Keratinocyte (primary cell): ENCODE data around the gene MACF1. TPM values are rescaled to one million over a fixed set of nuclear protein-coding genes. Genes with fewer than 3 reads are reported as not detected.

Source experiments
- DNase-seq: peaks from one replicate; pipeline ENCODE4 v3.0.0-alpha.2; 2011; ENCODE audit warnings: low read depth, missing footprints, low spot score
- FAIRE-seq: peaks from 2 replicates; lab custom pipeline; 2011; peaks lifted over from hg19 to GRCh38; lab: Jason Lieb, UNC
- H2AFZ ChIP-seq: 2 replicates; pipeline ENCODE4 v1.6.0; 2012; ENCODE audit warnings: low read length, control low read depth, inconsistent platforms; ENCODE audit not compliant: control insufficient read depth
- H3K27ac ChIP-seq: 2 replicates; pipeline ENCODE4 v1.5.1; 2011; ENCODE audit warnings: low read length; ENCODE audit not compliant: control insufficient read depth, insufficient read depth
- H3K27me3 ChIP-seq: 3 replicates; pipeline ENCODE4 v1.6.0; 2011; ENCODE audit warnings: low read length; ENCODE audit not compliant: control insufficient read depth, insufficient read depth; ENCODE audit errors: extremely low read depth
- H3K36me3 ChIP-seq, 2 experiments: 2 replicates in 1 of 2; 3 replicates in 1 of 2; pipeline ENCODE4 v1.5.1; 2011; ENCODE audit warnings: low read length in 2 of 2, mild to moderate bottlenecking in 1 of 2; ENCODE audit not compliant: control insufficient read depth in 2 of 2, insufficient read depth in 2 of 2; ENCODE audit errors: extremely low read depth in 1 of 2
- H3K4me1 ChIP-seq: 3 replicates; pipeline ENCODE4 v1.5.1; 2011; ENCODE audit warnings: low read length; ENCODE audit not compliant: control insufficient read depth, insufficient read depth; ENCODE audit errors: extremely low read depth
- H3K4me2 ChIP-seq: 3 replicates; pipeline ENCODE4 v1.6.0; 2011; ENCODE audit warnings: low read depth, low read length; ENCODE audit not compliant: control insufficient read depth, insufficient read depth; ENCODE audit errors: extremely low read depth
- H3K4me3 ChIP-seq, 3 experiments: fragments of 200-600 bp in 1 of 3; sonication (generic) in 1 of 3; 2 replicates in 2 of 3; 3 replicates in 1 of 3; pipeline ENCODE4 v1.5.1; 2011 to 2016; ENCODE audit warnings: low read length in 3 of 3, mild to moderate bottlenecking in 3 of 3, control low read depth in 2 of 3, inconsistent platforms in 1 of 3, low read depth in 1 of 3, mixed read lengths in 1 of 3, mixed run types in 1 of 3, moderate library complexity in 1 of 3; ENCODE audit not compliant: control insufficient read depth in 2 of 3, insufficient read depth in 2 of 3; ENCODE audit errors: extremely low read depth in 1 of 3
- H3K79me2 ChIP-seq: 2 replicates; pipeline ENCODE4 v1.6.0; 2012; ENCODE audit warnings: low read length; ENCODE audit not compliant: control insufficient read depth, insufficient read depth
- H3K9ac ChIP-seq: 3 replicates; pipeline ENCODE4 v1.6.0; 2011; ENCODE audit warnings: low read length; ENCODE audit not compliant: control insufficient read depth, insufficient read depth; ENCODE audit errors: extremely low read depth
- H3K9me1 ChIP-seq: 3 replicates; pipeline ENCODE4 v1.6.0; 2011; ENCODE audit warnings: low read length; ENCODE audit not compliant: control insufficient read depth, insufficient read depth; ENCODE audit errors: extremely low read depth
- H3K9me3 ChIP-seq: 2 replicates; pipeline ENCODE4 v1.5.1; 2012; ENCODE audit warnings: low read depth, low read length; ENCODE audit not compliant: control insufficient read depth
- H4K20me1 ChIP-seq: 3 replicates; pipeline ENCODE4 v1.6.0; 2011; ENCODE audit warnings: low read length; ENCODE audit not compliant: control insufficient read depth, insufficient read depth; ENCODE audit errors: extremely low read depth
- EZH2 ChIP-seq: IDR thresholded peaks from one replicate; pipeline ENCODE4 v1.6.1; 2012; ENCODE audit warnings: inconsistent platforms, mild to moderate bottlenecking, low read length, moderate library complexity
- dilution Hi-C: fragments of 300-500 bp; cut with MboI; formaldehyde crosslinking; loops from one replicate; pipeline ENCODE4 v1.7.0; 2020; ENCODE audit warnings: low sequenced_read_pairs; ENCODE audit not compliant: extremely low pct_ligation_motif_present
- polyA plus RNA-seq, 5 experiments: library from polyadenylated mRNA; depleted of rRNA in 3 of 5; stranded (reverse) in 3 of 5; stranded (forward) in 1 of 5; unstranded in 1 of 5; fragments of >200 nt; gene quantifications; 1 replicate in 1 of 5; 2 replicates in 3 of 5; 3 replicates in 1 of 5; pipeline versions ENCODE4 v1.2.1 to v1.2.3, GENCODE V29; 2011 to 2012; ENCODE audit warnings: missing spikeins in 2 of 5, low read depth in 1 of 5, low replicate concordance in 1 of 5
- TF ChIP-seq, protein P1 (sequence below), 3 experiments: IDR thresholded peaks in 1 of 3; conservative IDR thresholded peaks in 1 of 3; optimal IDR thresholded peaks in 1 of 3; 2 replicates in 2 of 3; 3 replicates in 1 of 3; pipeline versions ENCODE3 to v1.5.1; 2011; ENCODE audit warnings: low read length in 3 of 3, mild to moderate bottlenecking in 3 of 3, moderate library complexity in 2 of 3, control low read depth in 1 of 3, inconsistent platforms in 1 of 3; ENCODE audit not compliant: insufficient read depth in 2 of 3; ENCODE audit errors: extremely low read depth in 1 of 3

MACF1 gene
- polyA plus RNA-seq, 1 donor (not counting 4 experiments of a cell fraction or from before 2014, with no cell fraction given), result 111 TPM

DNA sequence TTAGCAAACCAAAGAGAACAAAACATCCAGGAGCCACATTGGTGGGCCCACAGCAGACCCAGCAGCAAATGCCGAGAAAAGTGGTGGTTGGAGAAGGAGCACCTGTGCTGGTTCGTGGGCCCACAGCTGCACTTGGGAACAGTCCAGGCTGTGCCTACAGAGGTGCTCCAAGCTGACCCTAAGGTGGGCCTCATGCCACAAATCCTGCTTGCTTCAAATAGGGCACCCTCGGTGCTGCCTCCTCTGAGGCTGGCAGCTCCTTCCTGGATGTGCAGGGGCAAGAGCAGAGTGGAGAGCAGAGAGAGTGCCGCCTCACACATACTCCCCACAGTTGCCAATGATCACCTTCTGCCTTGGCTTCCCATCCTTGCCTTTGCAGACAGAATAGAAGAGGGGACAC lies 327.0 kb downstream of the MACF1 start:
- dilution Hi-C loops, result no loop called here
- DNase-seq, result no peak

DNA sequence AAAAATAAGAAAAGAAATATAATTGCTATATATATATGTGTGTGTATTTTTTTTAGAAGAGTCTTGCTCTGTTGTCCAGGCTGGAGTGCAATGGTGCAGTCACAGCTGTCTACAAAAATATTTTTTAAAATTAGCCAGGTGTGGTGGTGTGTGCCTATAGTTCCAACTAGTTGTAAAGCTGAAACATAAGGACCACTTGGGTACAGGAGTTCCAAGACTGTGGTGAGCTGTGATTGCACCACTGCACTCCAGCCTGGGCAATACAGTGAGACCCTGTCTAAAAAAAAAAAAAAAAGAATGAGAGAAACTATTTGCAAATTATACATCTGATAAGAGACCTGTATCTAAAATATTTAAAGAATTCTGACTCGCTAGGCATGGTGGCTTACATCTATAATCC lies 328.9 kb downstream of the MACF1 start:
- H3K4me2 ChIP-seq, result no peak overlapping the region

More for the DNA sequence above, 327.0 kb downstream of the MACF1 start:
- no peak for TF ChIP-seq EZH2
- TF ChIP-seq, protein P1, sequence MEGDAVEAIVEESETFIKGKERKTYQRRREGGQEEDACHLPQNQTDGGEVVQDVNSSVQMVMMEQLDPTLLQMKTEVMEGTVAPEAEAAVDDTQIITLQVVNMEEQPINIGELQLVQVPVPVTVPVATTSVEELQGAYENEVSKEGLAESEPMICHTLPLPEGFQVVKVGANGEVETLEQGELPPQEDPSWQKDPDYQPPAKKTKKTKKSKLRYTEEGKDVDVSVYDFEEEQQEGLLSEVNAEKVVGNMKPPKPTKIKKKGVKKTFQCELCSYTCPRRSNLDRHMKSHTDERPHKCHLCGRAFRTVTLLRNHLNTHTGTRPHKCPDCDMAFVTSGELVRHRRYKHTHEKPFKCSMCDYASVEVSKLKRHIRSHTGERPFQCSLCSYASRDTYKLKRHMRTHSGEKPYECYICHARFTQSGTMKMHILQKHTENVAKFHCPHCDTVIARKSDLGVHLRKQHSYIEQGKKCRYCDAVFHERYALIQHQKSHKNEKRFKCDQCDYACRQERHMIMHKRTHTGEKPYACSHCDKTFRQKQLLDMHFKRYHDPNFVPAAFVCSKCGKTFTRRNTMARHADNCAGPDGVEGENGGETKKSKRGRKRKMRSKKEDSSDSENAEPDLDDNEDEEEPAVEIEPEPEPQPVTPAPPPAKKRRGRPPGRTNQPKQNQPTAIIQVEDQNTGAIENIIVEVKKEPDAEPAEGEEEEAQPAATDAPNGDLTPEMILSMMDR (optimal IDR thresholded peaks at IDR 0.05 in 1 of 3, IDR thresholded peaks at IDR 0.05 in 1 of 3, conservative IDR thresholded peaks at IDR 0.05 in 1 of 3; ENCODE audit: extremely low read depth in 1 of 3, insufficient read depth in 2 of 3, low read length in 3 of 3), result no peak
- FAIRE-seq, result no peak
- Histone ChIP-seq H3K9me1 (no peaks in the 10 kb centered on the region), H3K4me1 (no peaks in the 10 kb centered on the region), H4K20me1 (no peaks in the 10 kb centered on the region), H3K9me3 (no peaks in the 10 kb centered on the region), H3K36me3 (peaks cover 14 to 23% of the 10 kb centered on the region in 2 experiments), H3K79me2 (no peaks in the 10 kb centered on the region), H3K27me3 (no peaks in the 10 kb centered on the region), H2AFZ (no peak overlapping the region), H3K27ac (no peak overlapping the region), H3K9ac (no peak overlapping the region), H3K4me3 (no peak overlapping the region), H3K4me2 (no peak overlapping the region)

More for the DNA sequence above, 328.9 kb downstream of the MACF1 start:
- Histone ChIP-seq H3K27me3 (no peaks in the 10 kb centered on the region), H3K36me3 (peaks cover 10 to 15% of the 10 kb centered on the region in 2 experiments), H3K4me1 (no peaks in the 10 kb centered on the region), H4K20me1 (no peaks in the 10 kb centered on the region), H3K9me1 (no peaks in the 10 kb centered on the region), H3K9ac (no peak overlapping the region), H2AFZ (no peak overlapping the region), H3K27ac (no peak overlapping the region), H3K9me3 (no peaks in the 10 kb centered on the region), H3K79me2 (no peaks in the 10 kb centered on the region), H3K4me3 (no peak overlapping the region)
- DNase-seq (no peak), FAIRE-seq (no peak)
- dilution Hi-C loops, result no loop called here
- no peak for TF ChIP-seq EZH2
- TF ChIP-seq, protein P1 (optimal IDR thresholded peaks at IDR 0.05 in 1 of 3, IDR thresholded peaks at IDR 0.05 in 1 of 3, conservative IDR thresholded peaks at IDR 0.05 in 1 of 3; ENCODE audit: extremely low read depth in 1 of 3, insufficient read depth in 2 of 3, low read length in 3 of 3), result no peak

Other genes starting within 250 kb of the MACF1 start
- gene AKIRIN1, start 213.4 kb upstream of the MACF1 start, polyA plus RNA-seq, result 68.4 to 111 TPM (median 82.3 TPM) in 3 replicates
- gene NDUFS5, start 178.3 kb upstream of the MACF1 start, polyA plus RNA-seq, result 709 to 977 TPM (median 742 TPM) in 3 replicates